ENCODE measurements around the gene DAAM1. TPM values are rescaled to one million over a fixed set of nuclear protein-coding genes. Genes with fewer than 3 reads are reported as not detected.
A peak's percentile ranks its signal among the peaks of the same experiment; 100 is the strongest.

The DAAM1 gene
- total and polyA plus RNA-seq, 4 donors: 10.4 to 93.3 (median 60.8) TPM

DNA sequence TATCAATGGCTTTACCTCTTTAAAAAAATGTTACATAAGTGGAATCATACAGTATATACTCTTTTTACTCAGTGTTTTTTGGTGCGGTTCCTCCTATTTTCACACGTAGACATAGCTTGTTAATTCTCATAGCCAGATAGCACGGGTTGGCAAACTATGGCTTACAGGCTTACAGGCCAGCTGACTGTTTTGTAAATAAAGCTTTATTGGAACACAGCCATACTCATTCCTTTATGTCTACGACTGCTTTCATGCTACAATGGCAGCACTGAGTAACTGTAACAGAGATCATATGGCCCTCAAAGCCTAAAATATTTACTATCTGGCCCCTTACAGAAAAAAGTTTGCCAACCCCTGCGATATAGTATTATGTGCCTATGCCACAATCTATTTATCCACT lies 5.8 kb upstream of the DAAM1 start:
- ATAC-seq (ENCODE audit: low FRiP score) (no peak), DNase-seq (no peak)
- Histone ChIP-seq H3K4me3 (ENCODE audit: low read length in 2 of 2) (no peak overlapping the region), H3K4me1 (ENCODE audit: control insufficient read depth in 1 of 2, insufficient read depth in 2 of 2, low read length in 2 of 2) (no peaks in the 10 kb centered on the region), H3K36me3 (ENCODE audit: control insufficient read depth in 1 of 2, insufficient read depth in 2 of 2, low read length in 1 of 2) (no peaks in the 10 kb centered on the region), H3K9me3 (ENCODE audit: control insufficient read depth, low read length) (no peaks in the 10 kb centered on the region), H3K27ac (ENCODE audit: low read depth in 1 of 2, low read length in 2 of 2) (no peak overlapping the region), H3K27me3 (ENCODE audit: control insufficient read depth in 1 of 2, insufficient read depth in 2 of 2, low read length in 1 of 2) (no peaks in the 10 kb centered on the region)
- 90 to 93% methylated on average over 5 of the region's 5 CpGs for WGBS, 2 donors
- intact Hi-C loops (cut with DNase I): no loop called here

DNA sequence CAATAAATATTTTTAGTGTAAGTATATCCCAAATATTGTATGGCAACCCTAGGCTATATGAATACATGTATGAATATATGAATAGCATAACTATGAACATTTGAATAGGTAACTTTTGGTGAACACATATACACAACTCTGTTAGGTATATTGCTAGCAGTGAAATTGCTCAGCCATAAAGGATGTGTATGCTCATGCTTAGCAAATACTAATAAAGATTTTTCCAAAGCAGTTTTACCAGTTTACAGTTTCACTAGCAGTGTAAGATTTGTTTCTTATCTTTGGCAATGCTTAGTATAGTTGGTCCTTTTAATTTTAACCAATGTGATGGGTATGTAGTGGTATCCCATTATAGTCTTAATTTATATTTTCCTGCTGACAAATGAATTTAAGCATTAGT lies 5.3 kb upstream of the DAAM1 start:
- H3K36me3 ChIP-seq (ENCODE audit: control insufficient read depth in 1 of 2, insufficient read depth in 2 of 2, low read length in 1 of 2): no peaks in the 10 kb centered on the region
- H3K4me1 ChIP-seq (ENCODE audit: control insufficient read depth in 1 of 2, insufficient read depth in 2 of 2, low read length in 2 of 2): no peaks in the 10 kb centered on the region
- H3K4me3 ChIP-seq (ENCODE audit: low read length in 2 of 2): no peak overlapping the region
- intact Hi-C loops (cut with DNase I): no loop called here
- DNase-seq: no peak
- ATAC-seq (ENCODE audit: low FRiP score): no peak
- H3K27ac ChIP-seq (ENCODE audit: low read depth in 1 of 2, low read length in 2 of 2): no peak overlapping the region
- H3K27me3 ChIP-seq (ENCODE audit: control insufficient read depth in 1 of 2, insufficient read depth in 2 of 2, low read length in 1 of 2): no peaks in the 10 kb centered on the region
- H3K9me3 ChIP-seq (ENCODE audit: control insufficient read depth, low read length): no peaks in the 10 kb centered on the region

DNA sequence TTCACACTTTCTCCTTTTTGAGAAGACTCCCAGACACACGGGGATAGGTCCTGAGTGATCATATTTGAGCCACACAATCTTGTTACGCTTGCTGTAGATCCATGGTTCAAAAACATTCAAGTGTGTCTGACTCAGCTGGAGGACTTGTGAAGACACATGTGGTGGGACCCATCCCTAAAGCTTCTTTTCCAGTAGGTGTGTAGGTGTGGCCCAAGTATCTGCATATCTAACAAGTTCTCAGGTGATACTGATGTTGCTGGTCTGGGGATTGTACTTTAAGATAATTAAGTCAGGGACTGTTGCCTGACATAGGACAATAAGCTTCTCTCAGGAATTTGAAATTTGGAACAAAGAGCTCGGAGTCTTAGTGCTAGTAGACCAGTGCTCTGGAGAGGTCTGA lies 4.1 kb upstream of the DAAM1 start:
- Histone ChIP-seq H3K27me3 (ENCODE audit: control insufficient read depth in 1 of 2, insufficient read depth in 2 of 2, low read length in 1 of 2) (no peaks in the 10 kb centered on the region), H3K36me3 (ENCODE audit: control insufficient read depth in 1 of 2, insufficient read depth in 2 of 2, low read length in 1 of 2) (no peaks in the 10 kb centered on the region), H3K27ac (ENCODE audit: low read depth in 1 of 2, low read length in 2 of 2) (no peak overlapping the region), H3K9me3 (ENCODE audit: control insufficient read depth, low read length) (no peaks in the 10 kb centered on the region), H3K4me3 (ENCODE audit: low read length in 2 of 2) (peak overlapping the region in 1 of 2 donors; percentile 67), H3K4me1 (ENCODE audit: control insufficient read depth in 1 of 2, insufficient read depth in 2 of 2, low read length in 2 of 2) (no peaks in the 10 kb centered on the region)
- intact Hi-C loops (cut with DNase I): no loop called here
- WGBS, 2 donors: 44% methylated on average over 3 of the region's 3 CpGs
- ATAC-seq (ENCODE audit: low FRiP score) (no peak), DNase-seq (no peak)

DNA sequence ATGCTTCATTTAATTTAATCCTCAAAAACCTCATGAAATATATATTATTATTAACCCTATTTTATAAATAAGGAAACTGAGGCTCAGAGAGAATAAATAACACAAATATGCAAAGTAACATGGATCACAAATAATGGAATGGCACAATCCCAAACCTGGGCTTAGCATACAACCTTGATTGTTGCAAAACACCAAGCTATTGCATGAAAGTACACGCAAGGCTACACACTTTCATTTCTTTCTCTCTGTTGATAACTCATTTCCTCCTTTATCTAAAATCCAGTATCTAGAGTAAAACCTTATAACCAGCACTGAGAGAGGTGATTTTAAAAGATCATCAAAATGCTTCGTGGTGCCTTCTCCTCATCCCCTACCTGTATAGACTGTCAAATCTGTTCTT lies 2.8 kb upstream of the DAAM1 start:
- Histone ChIP-seq H3K9me3 (ENCODE audit: control insufficient read depth, low read length) (no peaks in the 10 kb centered on the region), H3K36me3 (ENCODE audit: control insufficient read depth in 1 of 2, insufficient read depth in 2 of 2, low read length in 1 of 2) (no peaks in the 10 kb centered on the region), H3K4me3 (ENCODE audit: low read length in 2 of 2) (no peak overlapping the region), H3K4me1 (ENCODE audit: control insufficient read depth in 1 of 2, insufficient read depth in 2 of 2, low read length in 2 of 2) (no peaks in the 10 kb centered on the region), H3K27me3 (ENCODE audit: control insufficient read depth in 1 of 2, insufficient read depth in 2 of 2, low read length in 1 of 2) (no peaks in the 10 kb centered on the region), H3K27ac (ENCODE audit: low read depth in 1 of 2, low read length in 2 of 2) (no peak overlapping the region)
- 94% methylated on average over 2 of the region's 2 CpGs for WGBS, 2 donors
- ATAC-seq (ENCODE audit: low FRiP score): no peak
- intact Hi-C loops (cut with DNase I): loop anchor here (5.0 kb wide), 4 partner anchors 53 to 252 kb away; no protein-coding TSS in a partner anchor
- no peak for DNase-seq

DNA sequence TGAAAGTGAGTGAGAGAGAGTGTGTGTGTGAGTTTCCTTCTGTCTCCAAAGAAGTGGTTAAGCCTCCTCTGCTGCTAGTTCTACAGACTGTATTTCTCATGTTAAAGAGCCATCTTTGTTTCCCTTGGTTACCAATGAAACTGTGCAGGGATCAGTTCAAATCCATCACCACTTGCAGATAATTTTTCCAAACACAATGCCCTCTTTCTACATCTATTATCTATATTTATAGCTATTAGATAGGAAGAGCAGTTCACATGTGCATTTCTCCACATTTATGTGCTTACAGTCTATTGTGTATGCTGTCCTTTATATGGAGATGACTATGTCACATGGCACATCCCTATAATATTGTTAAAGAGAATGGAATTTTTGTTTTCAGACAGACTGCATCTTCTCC lies 2.2 kb upstream of the DAAM1 start:
- intact Hi-C loops (cut with DNase I): loop anchor here (5.0 kb wide), 4 partner anchors 54 to 251 kb away; no protein-coding TSS in a partner anchor
- H3K27ac ChIP-seq (ENCODE audit: low read depth in 1 of 2, low read length in 2 of 2): no peak overlapping the region
- H3K36me3 ChIP-seq (ENCODE audit: control insufficient read depth in 1 of 2, insufficient read depth in 2 of 2, low read length in 1 of 2): no peaks in the 10 kb centered on the region
- ATAC-seq (ENCODE audit: low FRiP score) (no peak), DNase-seq (no peak)
- no peaks in the 10 kb centered on the region for H3K27me3 ChIP-seq (ENCODE audit: control insufficient read depth in 1 of 2, insufficient read depth in 2 of 2, low read length in 1 of 2)
- H3K4me1 ChIP-seq (ENCODE audit: control insufficient read depth in 1 of 2, insufficient read depth in 2 of 2, low read length in 2 of 2): no peaks in the 10 kb centered on the region
- no peak overlapping the region for H3K4me3 ChIP-seq (ENCODE audit: low read length in 2 of 2)
- H3K9me3 ChIP-seq (ENCODE audit: control insufficient read depth, low read length): no peaks in the 10 kb centered on the region

DNA sequence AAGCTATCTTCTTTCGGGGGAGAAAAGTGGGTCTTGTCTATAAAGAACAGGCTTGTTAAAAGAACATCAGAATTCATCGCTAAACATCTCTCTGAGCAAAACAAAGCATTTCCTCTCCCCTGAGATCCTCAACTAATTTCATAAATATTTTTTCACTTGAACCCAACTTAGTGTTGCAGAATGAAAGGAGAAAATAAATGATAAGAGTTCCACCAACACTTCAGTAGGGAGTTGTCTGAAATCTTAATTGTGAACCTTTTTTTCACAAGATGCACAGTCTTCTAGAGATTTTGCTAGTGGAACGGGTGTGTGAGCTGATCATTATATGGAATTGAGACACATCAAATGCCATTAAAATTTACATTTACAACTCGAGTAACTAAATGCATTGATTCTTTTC lies 1.3 kb upstream of the DAAM1 start:
- H3K27me3 ChIP-seq (ENCODE audit: control insufficient read depth in 1 of 2, insufficient read depth in 2 of 2, low read length in 1 of 2): no peaks in the 10 kb centered on the region
- intact Hi-C loops (cut with DNase I): loop anchor here (5.0 kb wide), 4 partner anchors 55 to 250 kb away; no protein-coding TSS in a partner anchor
- no peak for ATAC-seq (ENCODE audit: low FRiP score)
- no peaks in the 10 kb centered on the region for H3K9me3 ChIP-seq (ENCODE audit: control insufficient read depth, low read length)
- 74 to 80% methylated on average over 4 of the region's 4 CpGs for WGBS, 2 donors
- no peaks in the 10 kb centered on the region for H3K4me1 ChIP-seq (ENCODE audit: control insufficient read depth in 1 of 2, insufficient read depth in 2 of 2, low read length in 2 of 2)
- no peaks in the 10 kb centered on the region for H3K36me3 ChIP-seq (ENCODE audit: control insufficient read depth in 1 of 2, insufficient read depth in 2 of 2, low read length in 1 of 2)
- no peak overlapping the region for H3K27ac ChIP-seq (ENCODE audit: low read depth in 1 of 2, low read length in 2 of 2)
- H3K4me3 ChIP-seq (ENCODE audit: low read length in 2 of 2): no peak overlapping the region
- DNase-seq: no peak

DNA sequence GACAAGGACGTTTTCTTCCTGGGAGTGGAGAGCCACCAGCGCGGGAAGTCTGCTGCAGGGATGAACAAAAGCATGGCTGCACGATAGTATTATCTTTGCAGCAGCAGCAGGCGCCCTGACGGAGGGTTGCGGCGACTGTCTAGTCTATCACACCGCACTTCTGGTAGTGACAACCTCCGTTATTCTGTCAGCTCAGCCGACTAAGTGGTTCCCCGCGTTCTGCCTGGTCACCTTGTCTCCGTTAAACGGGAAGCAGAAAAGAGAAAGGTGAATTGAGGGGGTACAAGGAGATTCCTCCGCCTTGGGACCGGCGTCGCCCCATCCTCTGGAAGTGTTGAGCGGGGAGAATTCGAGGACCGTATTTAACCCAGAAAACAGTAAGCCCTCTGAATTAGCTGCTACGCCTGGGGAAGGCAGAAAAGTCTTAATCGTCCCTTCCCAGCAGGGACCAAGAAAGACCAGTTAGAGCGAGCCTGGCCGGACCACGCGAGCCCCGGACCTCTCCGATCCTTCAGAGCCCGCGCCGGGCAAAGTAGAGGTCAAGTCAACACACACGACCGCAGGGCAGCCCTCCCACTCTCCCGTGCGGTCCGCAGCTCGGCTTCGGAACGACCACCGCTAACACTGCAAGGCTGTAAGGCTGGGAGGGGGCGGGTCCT lies 536 bp upstream of the DAAM1 start:
- DNase-seq (peak; percentile 47 to 79), ATAC-seq (ENCODE audit: low FRiP score) (no peak)
- H3K36me3 ChIP-seq (ENCODE audit: control insufficient read depth in 1 of 2, insufficient read depth in 2 of 2, low read length in 1 of 2): no peaks in the 10 kb centered on the region
- H3K4me1 ChIP-seq (ENCODE audit: control insufficient read depth in 1 of 2, insufficient read depth in 2 of 2, low read length in 2 of 2): no peaks in the 10 kb centered on the region
- no peaks in the 10 kb centered on the region for H3K9me3 ChIP-seq (ENCODE audit: control insufficient read depth, low read length)
- no peaks in the 10 kb centered on the region for H3K27me3 ChIP-seq (ENCODE audit: control insufficient read depth in 1 of 2, insufficient read depth in 2 of 2, low read length in 1 of 2)
- H3K4me3 ChIP-seq (ENCODE audit: low read length in 2 of 2): peak overlapping the region; percentile 36 to 69
- intact Hi-C loops (cut with DNase I): loop anchor here (2.0 to 5.0 kb wide), 5 partner anchors 55 to 249 kb away; no protein-coding TSS in a partner anchor
- H3K27ac ChIP-seq (ENCODE audit: low read depth in 1 of 2, low read length in 2 of 2): peak overlapping the region in 1 of 2 donors; percentile 92
- 0 to 1% methylated on average over 43 of the region's 43 CpGs for WGBS, 2 donors

- Histone ChIP-seq H3K27me3 (ENCODE audit: control insufficient read depth in 1 of 2, insufficient read depth in 2 of 2, low read length in 1 of 2) (no peaks in the 10 kb centered on the region), H3K9me3 (ENCODE audit: control insufficient read depth, low read length) (no peaks in the 10 kb centered on the region), H3K4me3 (ENCODE audit: low read length in 2 of 2) (peak overlapping the region; percentile 30 to 84), H3K27ac (ENCODE audit: low read depth in 1 of 2, low read length in 2 of 2) (peak overlapping the region; percentile 88 to 94), H3K4me1 (ENCODE audit: control insufficient read depth in 1 of 2, insufficient read depth in 2 of 2, low read length in 2 of 2) (peaks cover 2 to 6% of the 10 kb centered on the region in 2 donors), H3K36me3 (ENCODE audit: control insufficient read depth in 1 of 2, insufficient read depth in 2 of 2, low read length in 1 of 2) (no peaks in the 10 kb centered on the region)
- DNase-seq (peak in 1 of 2 donors; percentile 84), ATAC-seq (ENCODE audit: low FRiP score) (peak; percentile 71)
- 0% methylated on average over 49 to 51 of the region's 51 CpGs for WGBS, 2 donors
- intact Hi-C loops (cut with DNase I): loop anchor here (2.0 to 5.0 kb wide), 5 partner anchors 56 to 248 kb away; no protein-coding TSS in a partner anchor
Observed at GRCh38 chr14:59189091-59189785, 771 bp downstream of the DAAM1 start.
